ENCODE data around the gene KREMEN1. TPM values are rescaled to one million over a fixed set of nuclear protein-coding genes. Genes with fewer than 3 reads are reported as not detected.

KREMEN1 gene
- total and polyA plus RNA-seq, 8 donors = 5.4 to 34.5 (median 11.6) TPM

DNA sequence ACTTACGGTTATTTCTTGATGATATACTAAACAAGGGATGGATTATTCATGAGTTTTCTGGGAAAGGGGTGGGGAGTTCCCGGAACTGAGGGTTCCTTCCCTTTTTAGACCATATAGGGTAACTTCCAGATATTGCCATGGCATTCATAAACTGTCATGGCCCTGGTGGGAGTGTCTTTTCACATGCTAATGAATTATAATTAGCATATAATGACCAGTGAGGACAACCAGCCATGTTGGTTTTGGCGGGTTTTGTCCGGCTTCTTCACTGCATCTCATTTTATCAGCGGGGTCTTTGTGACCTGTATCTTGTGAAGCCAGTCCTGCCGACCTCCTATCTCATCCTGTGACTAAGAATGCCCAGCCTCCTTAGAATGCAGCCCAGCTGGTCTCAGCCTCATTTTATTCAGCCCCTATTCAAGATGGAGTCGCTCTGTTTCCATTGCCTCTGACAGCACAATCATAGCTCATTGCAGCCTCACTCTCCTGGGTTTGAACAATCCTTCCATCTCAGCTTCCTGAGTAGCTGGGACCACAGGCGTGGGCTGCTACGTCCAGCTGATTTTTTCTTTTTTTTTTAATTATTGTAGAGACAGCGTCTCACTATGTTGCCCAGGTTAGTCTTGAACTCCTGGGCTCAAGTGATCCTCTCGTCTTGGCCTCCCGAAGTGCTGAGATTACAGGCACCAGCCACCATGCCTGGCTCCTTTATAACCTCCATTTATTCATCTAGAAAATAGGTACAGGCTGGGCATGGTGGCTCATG is 80.3 kb downstream of the KREMEN1 start:
- Histone ChIP-seq H3K9me3 (no peaks in the 10 kb centered on the region), H3K27me3 (no peaks in the 10 kb centered on the region), H3K36me3 (peaks cover 0 to 1% (median 0%) of the 10 kb centered on the region in 4 donors), H3K27ac (peak overlapping the region; percentile 24 to 84 (median 71)), H3K4me1 (peaks cover 5 to 33% (median 17%) of the 10 kb centered on the region in 4 donors), H3K4me3 (no peak overlapping the region)
- intact Hi-C loops (cut with DNase I; ENCODE audit: low total_unique reads) = loop anchor here (10.0 kb wide), 1 partner anchor 298 kb away; no protein-coding TSS in a partner anchor
- DNase-seq = peak in 1 of 2 donors; percentile 66
- 80 to 88% (median 85%) methylated on average over 12 of the region's 12 CpGs for WGBS, 5 donors
- TF ChIP-seq EP300 (IDR thresholded peaks at IDR 0.05) (no peak), POLR2AphosphoS5 (IDR thresholded peaks at IDR 0.05) (peak in 1 of 3 donors; percentile 31)

DNA sequence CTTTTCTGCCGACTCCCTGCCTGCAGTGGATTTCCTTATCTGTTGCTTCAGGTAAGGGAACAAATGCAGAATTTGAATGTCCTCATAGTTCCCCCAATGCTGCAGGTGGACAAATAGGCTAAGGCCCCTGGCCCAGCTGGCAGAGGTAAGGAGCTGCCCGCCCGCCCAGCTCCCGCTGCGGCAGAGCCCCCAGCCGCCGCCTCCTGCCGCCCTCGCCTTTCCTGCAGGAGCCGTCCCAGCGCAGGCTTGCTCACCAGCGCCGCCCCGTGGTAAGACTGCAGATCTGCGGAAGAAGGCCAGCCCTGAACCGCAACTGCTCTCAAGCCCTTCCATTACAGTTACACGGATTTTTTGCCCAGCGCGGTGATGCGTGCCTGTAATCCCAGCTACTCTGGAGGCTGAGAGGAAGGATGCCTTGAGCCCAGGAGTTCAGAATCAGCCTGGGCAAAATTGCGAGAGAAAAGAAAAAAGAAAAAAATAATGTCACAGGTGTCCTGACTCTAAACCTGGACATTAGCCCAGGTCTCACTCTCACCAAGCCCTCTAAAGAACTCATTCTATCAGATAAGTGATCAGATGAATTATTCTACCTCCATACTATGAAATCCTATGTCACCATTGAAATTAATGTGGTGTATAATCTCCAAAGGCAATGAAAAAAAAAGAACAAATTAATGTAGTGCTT is 81.7 kb downstream of the KREMEN1 start:
- TF ChIP-seq EP300 (IDR thresholded peaks at IDR 0.05) (no peak), POLR2A (IDR thresholded peaks at IDR 0.05) (no peak), POLR2AphosphoS5 (IDR thresholded peaks at IDR 0.05) (peak in 1 of 3 donors; percentile 66)
- TF ChIP-seq, protein P1, sequence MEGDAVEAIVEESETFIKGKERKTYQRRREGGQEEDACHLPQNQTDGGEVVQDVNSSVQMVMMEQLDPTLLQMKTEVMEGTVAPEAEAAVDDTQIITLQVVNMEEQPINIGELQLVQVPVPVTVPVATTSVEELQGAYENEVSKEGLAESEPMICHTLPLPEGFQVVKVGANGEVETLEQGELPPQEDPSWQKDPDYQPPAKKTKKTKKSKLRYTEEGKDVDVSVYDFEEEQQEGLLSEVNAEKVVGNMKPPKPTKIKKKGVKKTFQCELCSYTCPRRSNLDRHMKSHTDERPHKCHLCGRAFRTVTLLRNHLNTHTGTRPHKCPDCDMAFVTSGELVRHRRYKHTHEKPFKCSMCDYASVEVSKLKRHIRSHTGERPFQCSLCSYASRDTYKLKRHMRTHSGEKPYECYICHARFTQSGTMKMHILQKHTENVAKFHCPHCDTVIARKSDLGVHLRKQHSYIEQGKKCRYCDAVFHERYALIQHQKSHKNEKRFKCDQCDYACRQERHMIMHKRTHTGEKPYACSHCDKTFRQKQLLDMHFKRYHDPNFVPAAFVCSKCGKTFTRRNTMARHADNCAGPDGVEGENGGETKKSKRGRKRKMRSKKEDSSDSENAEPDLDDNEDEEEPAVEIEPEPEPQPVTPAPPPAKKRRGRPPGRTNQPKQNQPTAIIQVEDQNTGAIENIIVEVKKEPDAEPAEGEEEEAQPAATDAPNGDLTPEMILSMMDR (IDR thresholded peaks at IDR 0.05) = peak in 5 of 7 experiments; percentile 62 to 96 (median 94)
- intact Hi-C loops (cut with DNase I; ENCODE audit: low total_unique reads) = loop anchor here (10.0 kb wide), 1 partner anchor 300 kb away; no protein-coding TSS in a partner anchor
- peaks cover 5 to 33% (median 17%) of the 10 kb centered on the region in 4 donors for H3K4me1 ChIP-seq
- no peaks in the 10 kb centered on the region for H3K36me3 ChIP-seq
- no peaks in the 10 kb centered on the region for H3K9me3 ChIP-seq
- DNase-seq = peak; percentile 79 to 93
- peak overlapping the region; percentile 21 to 37 (median 28) for H3K4me3 ChIP-seq
- peak overlapping the region in 3 of 5 donors; percentile 13 to 74 (median 33) for H3K27ac ChIP-seq
- H3K27me3 ChIP-seq = no peaks in the 10 kb centered on the region
- WGBS, 5 donors = 1 to 4% (median 2%) methylated on average over 11 to 21 of the region's 21 CpGs

DNA sequence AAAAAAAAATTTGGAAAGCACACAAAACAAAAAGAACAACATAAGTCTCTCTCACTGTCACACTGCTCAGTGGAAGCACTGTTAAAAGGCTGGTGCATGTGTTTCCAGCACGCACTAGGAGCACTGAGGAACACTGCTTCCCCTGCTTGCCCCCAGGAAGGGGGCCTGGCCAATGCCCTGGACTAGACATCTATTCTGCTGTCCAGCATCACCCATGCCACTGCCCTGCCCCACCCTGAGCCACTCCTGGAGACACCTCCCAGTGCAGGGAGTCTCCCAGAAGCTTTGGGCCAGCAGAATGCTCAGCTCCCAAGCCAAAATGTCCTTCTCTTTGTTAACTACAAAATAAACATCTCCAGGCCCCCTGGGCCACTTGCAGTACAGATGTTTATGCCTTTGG is 83.1 kb downstream of the KREMEN1 start:
- WGBS, 5 donors = 94 to 100% (median 100%) methylated on average over 1 of the region's 1 CpG
- no peaks in the 10 kb centered on the region for H3K36me3 ChIP-seq
- no peak overlapping the region for H3K27ac ChIP-seq
- intact Hi-C loops (cut with DNase I; ENCODE audit: low total_unique reads) = loop anchor here (10.0 kb wide), 1 partner anchor 301 kb away; no protein-coding TSS in a partner anchor
- H3K4me3 ChIP-seq = no peak overlapping the region
- peak in 1 of 2 donors; percentile 4 for DNase-seq
- H3K27me3 ChIP-seq = no peaks in the 10 kb centered on the region
- H3K4me1 ChIP-seq = peaks cover 5 to 33% (median 17%) of the 10 kb centered on the region in 4 donors
- TF ChIP-seq EP300 (IDR thresholded peaks at IDR 0.05) (no peak), POLR2A (IDR thresholded peaks at IDR 0.05) (no peak)
- TF ChIP-seq, protein P1 (IDR thresholded peaks at IDR 0.05) = no peak
- no peaks in the 10 kb centered on the region for H3K9me3 ChIP-seq

DNA sequence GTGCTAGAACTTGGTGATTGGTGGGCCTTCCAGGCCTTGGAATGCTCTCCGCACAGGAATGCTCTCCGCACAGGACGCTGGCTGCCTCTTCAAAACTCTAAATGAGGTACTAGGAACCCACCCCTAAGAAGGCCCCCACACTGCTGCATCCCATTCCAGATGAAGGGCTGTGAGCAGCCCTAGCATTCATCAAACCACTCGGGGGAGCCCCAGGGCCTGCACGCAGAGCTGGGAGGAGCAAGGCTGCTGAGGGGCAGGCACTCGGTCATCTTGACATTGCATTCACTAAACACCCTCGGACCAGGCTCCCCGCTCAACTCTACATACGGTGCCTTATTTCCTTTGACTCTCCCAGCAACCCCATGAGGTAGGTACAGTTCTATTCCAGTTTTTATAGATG is 83.7 kb downstream of the KREMEN1 start:
- H3K36me3 ChIP-seq = no peaks in the 10 kb centered on the region
- H3K27me3 ChIP-seq = no peaks in the 10 kb centered on the region
- H3K4me3 ChIP-seq = no peak overlapping the region
- no peaks in the 10 kb centered on the region for H3K9me3 ChIP-seq
- H3K4me1 ChIP-seq = peaks cover 5 to 32% (median 17%) of the 10 kb centered on the region in 4 donors
- peak in 1 of 2 donors; percentile 69 for DNase-seq
- H3K27ac ChIP-seq = no peak overlapping the region
- TF ChIP-seq, protein P1 (IDR thresholded peaks at IDR 0.05) = no peak
- TF ChIP-seq POLR2A (IDR thresholded peaks at IDR 0.05) = no peak
- no peak for TF ChIP-seq POLR2AphosphoS5 (IDR thresholded peaks at IDR 0.05)
- TF ChIP-seq EP300 (IDR thresholded peaks at IDR 0.05) = no peak
- intact Hi-C loops (cut with DNase I; ENCODE audit: low total_unique reads) = loop anchor here (10.0 kb wide), 1 partner anchor 302 kb away; no protein-coding TSS in a partner anchor
- 71 to 83% (median 78%) methylated on average over 6 to 9 of the region's 9 CpGs for WGBS, 5 donors
